ENCODE results near the gene TBCD. TPM values are rescaled to one million over a fixed set of nuclear protein-coding genes. Genes with fewer than 3 reads are reported as not detected.

Gene TBCD
- total RNA-seq, 2 donors from 2014 or later, result 55.0 to 55.5 TPM

DNA sequence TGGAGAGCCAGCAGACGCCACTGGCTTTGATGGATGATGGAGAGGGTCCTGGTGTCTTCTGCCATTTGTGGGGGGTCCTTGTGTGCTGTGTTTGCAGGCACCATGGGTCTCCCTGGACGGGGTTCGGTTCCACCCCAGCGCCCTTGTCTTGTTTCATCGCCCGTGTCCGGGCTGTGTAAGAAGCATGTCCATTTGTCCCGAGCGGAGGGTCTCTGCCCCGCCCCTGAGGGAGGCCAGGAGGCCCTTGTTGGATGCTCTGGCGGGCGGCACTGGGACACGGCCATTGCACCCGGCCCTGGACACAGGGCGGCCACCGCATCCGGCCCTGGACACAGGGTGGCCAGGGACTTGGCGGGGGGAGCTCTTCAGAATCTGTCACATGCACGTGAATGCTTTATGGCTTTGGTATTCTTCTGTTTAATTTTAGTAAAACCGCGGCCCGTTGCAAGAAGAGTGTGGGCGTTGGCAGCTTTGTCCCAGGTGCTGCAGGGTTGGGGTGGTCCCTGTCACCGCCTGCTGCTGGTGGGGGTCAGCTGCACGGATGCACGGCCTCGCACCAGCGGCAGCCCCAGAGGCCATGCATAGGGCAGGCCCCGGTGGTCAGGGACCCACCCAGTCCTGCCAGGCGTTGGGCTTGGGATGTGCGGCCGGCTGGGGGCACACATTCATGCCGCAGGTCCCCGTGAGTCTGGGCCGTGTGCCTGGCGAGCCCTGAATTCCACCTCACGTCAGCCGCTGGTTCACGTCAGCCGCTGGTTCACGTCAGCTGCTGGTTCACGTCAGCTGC lies 108.9 kb downstream of the TBCD start:
- H3K27me3 ChIP-seq (replicated peaks; ENCODE audit: insufficient read depth), result no peaks in the 10 kb centered on the region
- H3K27ac ChIP-seq, result no peak overlapping the region
- H3K4me1 ChIP-seq (ENCODE audit: control insufficient read depth in 1 of 2, low read depth in 2 of 2), result peaks cover 3 to 4% of the 10 kb centered on the region in 2 donors
- TF ChIP-seq CTCF (IDR thresholded peaks at IDR 0.05), result no peak
- no peaks in the 10 kb centered on the region for H3K36me3 ChIP-seq
- no peaks in the 10 kb centered on the region for H3K9me3 ChIP-seq
- peak overlapping the region; percentile 40 for H3K4me3 ChIP-seq
- ATAC-seq (ENCODE audit: insufficient number of reproducible peaks, low FRiP score, low read depth), result no peak
- DNase-seq (ENCODE audit: low spot score), result no peak

GRCh38 chr17:82861393-82861775 lies 109.5 kb downstream of the TBCD start:
- DNase-seq (ENCODE audit: low spot score) (no peak), ATAC-seq (ENCODE audit: insufficient number of reproducible peaks, low FRiP score, low read depth) (no peak)
- Histone ChIP-seq H3K27ac (no peak overlapping the region), H3K4me1 (ENCODE audit: control insufficient read depth in 1 of 2, low read depth in 2 of 2) (peaks cover 3 to 4% of the 10 kb centered on the region in 2 donors), H3K4me3 (no peak overlapping the region), H3K9me3 (no peaks in the 10 kb centered on the region), H3K27me3 (replicated peaks; ENCODE audit: insufficient read depth) (no peaks in the 10 kb centered on the region), H3K36me3 (no peaks in the 10 kb centered on the region)
- TF ChIP-seq CTCF (IDR thresholded peaks at IDR 0.05), result no peak

DNA sequence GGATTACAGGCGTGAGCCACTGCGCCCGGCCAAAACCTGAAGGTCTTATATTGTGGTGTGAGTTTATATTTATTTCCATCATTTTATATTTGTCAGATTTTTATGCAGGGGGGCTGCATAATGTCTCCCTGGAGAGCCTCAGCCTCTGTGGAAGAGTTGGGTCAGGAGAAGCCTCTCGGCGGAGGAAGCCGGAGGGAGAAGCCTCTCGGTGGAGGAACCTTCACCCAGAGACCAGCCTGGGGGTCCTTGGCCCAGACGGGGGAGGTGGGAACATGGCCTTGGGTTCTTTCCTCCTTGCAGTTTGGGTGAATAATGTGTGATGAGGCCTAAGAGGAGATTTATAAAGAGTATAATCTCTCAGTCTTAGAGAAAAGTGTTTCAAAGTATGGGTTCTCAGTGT lies 110.3 kb downstream of the TBCD start:
- ATAC-seq (ENCODE audit: insufficient number of reproducible peaks, low FRiP score, low read depth), result no peak
- H3K27ac ChIP-seq, result no peak overlapping the region
- DNase-seq (ENCODE audit: low spot score), result no peak
- no peak for TF ChIP-seq CTCF (IDR thresholded peaks at IDR 0.05)
- no peaks in the 10 kb centered on the region for H3K27me3 ChIP-seq (replicated peaks; ENCODE audit: insufficient read depth)
- peaks cover 3 to 4% of the 10 kb centered on the region in 2 donors for H3K4me1 ChIP-seq (ENCODE audit: control insufficient read depth in 1 of 2, low read depth in 2 of 2)
- H3K9me3 ChIP-seq, result no peaks in the 10 kb centered on the region
- no peaks in the 10 kb centered on the region for H3K36me3 ChIP-seq
- H3K4me3 ChIP-seq, result no peak overlapping the region

DNA sequence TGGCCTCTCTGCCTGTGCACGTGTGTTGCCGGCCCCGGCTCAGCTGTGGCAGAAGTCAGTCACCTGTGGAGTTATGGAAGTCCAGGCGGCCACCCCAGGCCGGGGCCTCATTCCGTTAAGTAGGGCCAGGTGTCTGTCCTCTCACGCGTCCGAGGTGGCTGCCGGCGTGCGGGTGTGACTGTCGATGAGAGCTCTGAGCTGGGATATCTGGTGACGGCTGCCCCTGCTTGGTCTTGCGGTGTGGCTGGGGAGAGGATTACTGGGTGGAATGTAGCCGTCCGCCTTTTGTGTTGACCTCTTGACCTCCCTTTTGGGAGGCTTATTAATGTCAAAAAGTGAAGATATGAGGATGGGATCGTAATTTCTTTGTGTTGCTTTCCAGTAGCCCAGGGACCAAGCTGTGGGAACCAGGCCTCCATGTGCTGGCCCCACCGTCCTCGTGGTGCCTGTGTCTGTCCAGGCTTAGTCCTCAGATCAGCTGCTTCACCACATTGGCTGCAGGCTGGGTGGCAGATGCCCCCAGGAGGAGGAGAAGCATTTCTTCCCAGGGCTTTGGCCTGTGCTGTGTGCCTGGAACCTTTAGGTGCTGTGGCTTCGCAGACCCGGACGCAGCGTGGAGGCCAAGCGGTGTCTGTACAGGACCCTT lies 111.0 kb downstream of the TBCD start:
- no peaks in the 10 kb centered on the region for H3K27me3 ChIP-seq (replicated peaks; ENCODE audit: insufficient read depth)
- ATAC-seq (ENCODE audit: insufficient number of reproducible peaks, low FRiP score, low read depth) (no peak), DNase-seq (ENCODE audit: low spot score) (no peak)
- peaks cover 3 to 4% of the 10 kb centered on the region in 2 donors for H3K4me1 ChIP-seq (ENCODE audit: control insufficient read depth in 1 of 2, low read depth in 2 of 2)
- no peak for TF ChIP-seq CTCF (IDR thresholded peaks at IDR 0.05)
- H3K27ac ChIP-seq, result no peak overlapping the region
- H3K36me3 ChIP-seq, result no peaks in the 10 kb centered on the region
- no peaks in the 10 kb centered on the region for H3K9me3 ChIP-seq
- H3K4me3 ChIP-seq, result no peak overlapping the region

- no peak overlapping the region for H3K4me3 ChIP-seq
- H3K27me3 ChIP-seq (replicated peaks; ENCODE audit: insufficient read depth), result no peaks in the 10 kb centered on the region
- no peak overlapping the region for H3K27ac ChIP-seq
- ATAC-seq (ENCODE audit: insufficient number of reproducible peaks, low FRiP score, low read depth), result no peak
- H3K9me3 ChIP-seq, result no peaks in the 10 kb centered on the region
- TF ChIP-seq CTCF (IDR thresholded peaks at IDR 0.05), result no peak
- H3K36me3 ChIP-seq, result no peaks in the 10 kb centered on the region
- H3K4me1 ChIP-seq (ENCODE audit: control insufficient read depth in 1 of 2, low read depth in 2 of 2), result peaks cover 3 to 4% of the 10 kb centered on the region in 2 donors
- DNase-seq (ENCODE audit: low spot score), result no peak
Measured at GRCh38 chr17:82863383-82863940, 111.6 kb downstream of the TBCD start.
